ENCODE results near the gene P4HA1.
"Not testable (repeated sequence)": the region's sequence is repeated elsewhere in the genome, so short reads cannot be mapped to it uniquely, and the experiment has no call there.

Gene P4HA1

GRCh38 chr10:73096449-73097304 is at the start of gene P4HA1:
TSS of gene P4HA1 (minus strand) at chr10:73096866. CDS start at chr10:73074883, 21,983 bp downstream.
- peak; percentile 95 for DNase-seq

- DNase-seq, result no peak
Measured at GRCh38 chr10:73141603-73142002, 44.9 kb upstream of the P4HA1 start.

GRCh38 chr10:73139251-73139650 is 42.6 kb upstream of the P4HA1 start:
- no peak for DNase-seq

- no peak for DNase-seq
Measured at GRCh38 chr10:73136627-73137026, 40.0 kb upstream of the P4HA1 start.

- no peak for DNase-seq
Measured at GRCh38 chr10:73134727-73135126, 38.1 kb upstream of the P4HA1 start.

GRCh38 chr10:73131913-73132686 is 35.4 kb upstream of the P4HA1 start:
- no peak for DNase-seq

GRCh38 chr10:73131301-73131700 is 34.6 kb upstream of the P4HA1 start:
- no peak for DNase-seq

GRCh38 chr10:73126343-73126742 is 29.7 kb upstream of the P4HA1 start:
- DNase-seq, result no peak

GRCh38 chr10:73119952-73120351 is 23.3 kb upstream of the P4HA1 start:
- DNase-seq, result no peak

GRCh38 chr10:73119457-73119856 is 22.8 kb upstream of the P4HA1 start:
- no peak for DNase-seq

- DNase-seq, result no peak
Measured at GRCh38 chr10:73117976-73118743, 21.5 kb upstream of the P4HA1 start.

- DNase-seq, result no peak
Measured at GRCh38 chr10:73116017-73116416, 19.4 kb upstream of the P4HA1 start.

- DNase-seq, result no peak
Measured at GRCh38 chr10:73113551-73113950, 16.9 kb upstream of the P4HA1 start.

GRCh38 chr10:73112032-73112431 is 15.4 kb upstream of the P4HA1 start:
- DNase-seq, result not testable (repeated sequence)

GRCh38 chr10:73110345-73110849 is 13.7 kb upstream of the P4HA1 start, which contains the start of gene NUDT13:
TSS of gene NUDT13 (plus strand) at chr10:73110455. CDS start at chr10:73114366, 3,911 bp downstream.
- DNase-seq, result no peak

- DNase-seq, result not testable (repeated sequence)
Measured at GRCh38 chr10:73109248-73109652, 12.6 kb upstream of the P4HA1 start.

- DNase-seq, result no peak
Measured at GRCh38 chr10:73106301-73106700, 9.6 kb upstream of the P4HA1 start.

GRCh38 chr10:73099141-73099540 is 2.5 kb upstream of the P4HA1 start:
- no peak for DNase-seq

GRCh38 chr10:73097305-73097670 is 622 bp upstream of the P4HA1 start:
- DNase-seq, result no peak

- DNase-seq, result peak; percentile 33
Measured at GRCh38 chr10:73096041-73096448, 621 bp downstream of the P4HA1 start.

GRCh38 chr10:73095481-73096021 is 1.1 kb downstream of the P4HA1 start:
- no peak for DNase-seq

GRCh38 chr10:73094986-73095480 is 1.6 kb downstream of the P4HA1 start:
- no peak for DNase-seq

All from NCI-H774 (cell line).